Stimulated activated CD4-positive, alpha-beta T cell treated with anti-CD3 and anti-CD28 coated beads, Interleukin-4, amount 100 ng/mL, for 48 hours (primary cell): ENCODE results near the gene HMGB3.
"Not testable (repeated sequence)": the region's sequence is repeated elsewhere in the genome, so short reads cannot be mapped to it uniquely, and the experiment has no call there.

Experiments
- DNase-seq, 2 donors: peaks; one replicate each; pipeline ENCODE4 v3.0.0-alpha.2; 2020; ENCODE audit warnings: low read depth in 2 of 2

Gene HMGB3

DNA sequence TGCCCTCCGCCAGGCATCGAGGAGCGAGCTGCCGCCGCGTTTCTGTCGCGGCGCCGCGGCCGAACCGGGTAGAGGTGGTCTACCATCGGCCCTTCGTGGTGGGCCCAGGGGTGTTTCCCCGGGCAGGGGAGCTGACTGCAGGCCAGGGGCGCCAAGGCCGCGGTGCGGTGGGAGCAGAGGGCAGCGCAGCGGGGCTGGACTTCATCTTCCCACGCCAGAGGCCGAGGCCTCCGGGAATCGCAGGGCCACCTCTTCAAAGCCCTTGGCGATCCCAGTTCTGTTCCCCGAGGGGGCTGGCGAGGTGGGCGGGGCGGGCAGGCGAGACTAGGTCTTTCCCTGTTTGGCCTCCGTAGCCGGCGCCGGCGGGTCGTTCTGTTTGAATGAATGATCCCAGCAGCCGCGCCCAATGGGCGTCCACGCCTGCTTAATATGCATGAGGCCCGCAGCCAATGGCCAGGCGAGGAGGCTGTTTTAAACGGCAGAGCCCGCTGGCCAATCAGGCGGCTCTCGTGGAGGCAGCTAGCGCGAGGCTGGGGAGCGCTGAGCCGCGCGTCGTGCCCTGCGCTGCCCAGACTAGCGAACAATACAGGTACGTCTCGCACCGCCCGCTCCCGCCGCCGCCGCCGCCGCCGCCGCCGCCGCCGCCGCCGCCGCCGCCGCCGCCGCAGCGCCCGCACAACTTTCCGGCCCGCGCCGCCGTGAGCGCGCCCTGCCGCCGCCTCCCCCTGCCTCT is at the start of gene HMGB3:
HMGB3 (plus strand) TSS at position 548 of the 733 bp plus-strand sequence. CDS start 2,265 bp downstream, outside the sequence.
- peak; percentile 64 to 74 for DNase-seq

DNA sequence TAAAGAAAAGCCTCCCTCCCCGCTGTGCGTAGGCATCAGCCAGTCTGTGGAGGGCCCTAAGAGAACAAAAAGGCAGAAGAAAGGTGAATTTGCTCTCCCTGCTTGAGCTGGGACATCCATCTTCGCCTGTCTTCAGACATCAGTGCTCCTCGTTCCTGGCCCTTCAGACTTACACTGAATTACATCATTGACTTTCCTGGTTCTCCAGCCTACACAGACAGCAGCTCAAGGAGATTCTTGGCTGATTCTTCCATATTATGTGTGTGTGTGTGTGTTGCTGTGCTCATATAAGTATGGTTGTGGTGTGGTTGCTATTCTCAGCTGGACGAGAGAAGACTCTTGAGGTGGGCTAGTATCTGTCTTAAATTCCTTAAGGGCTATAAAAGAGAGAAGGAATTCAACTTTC is 49.2 kb upstream of the HMGB3 start:
- no peak for DNase-seq

DNA sequence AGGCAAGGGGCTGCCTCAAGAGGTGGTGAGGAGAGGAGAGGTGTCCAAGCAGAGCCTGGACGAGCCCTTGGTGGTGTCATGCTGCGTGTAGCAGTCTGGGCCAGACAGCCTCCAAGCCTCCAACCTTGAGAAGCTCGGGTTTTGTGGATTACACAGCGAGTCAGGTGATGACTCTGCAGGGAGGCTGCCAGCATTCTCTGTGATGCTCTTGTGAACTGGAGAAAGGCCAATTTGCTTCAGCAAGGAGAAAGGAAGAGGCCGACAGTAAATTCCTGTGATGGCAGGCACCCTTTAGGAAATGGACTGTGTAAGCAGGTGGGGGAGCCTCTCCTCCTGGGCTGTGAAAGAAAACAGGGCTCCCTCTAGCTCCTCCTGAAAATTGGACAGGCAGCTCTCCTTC is 48.7 kb upstream of the HMGB3 start:
- DNase-seq: no peak

DNA sequence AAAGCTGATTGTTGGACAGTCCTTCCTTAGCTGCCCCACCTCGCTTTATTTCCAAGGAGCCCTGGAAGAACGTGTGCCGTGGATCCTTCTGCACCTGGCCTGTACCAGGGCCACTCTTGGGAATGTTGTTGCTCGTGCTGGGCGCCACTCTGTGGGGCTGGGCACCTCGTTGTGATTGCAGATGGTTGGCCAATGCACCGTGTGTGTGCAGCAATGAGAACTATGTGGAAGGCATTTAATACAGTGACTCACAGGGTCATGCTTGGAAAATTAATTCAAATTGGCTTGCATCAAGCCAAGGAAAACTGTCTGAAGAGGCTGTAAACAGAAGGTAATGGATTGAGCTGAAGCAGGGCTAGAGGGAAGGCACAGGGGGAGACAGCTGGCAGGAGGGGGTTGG is 47.7 kb upstream of the HMGB3 start:
- no peak for DNase-seq

DNA sequence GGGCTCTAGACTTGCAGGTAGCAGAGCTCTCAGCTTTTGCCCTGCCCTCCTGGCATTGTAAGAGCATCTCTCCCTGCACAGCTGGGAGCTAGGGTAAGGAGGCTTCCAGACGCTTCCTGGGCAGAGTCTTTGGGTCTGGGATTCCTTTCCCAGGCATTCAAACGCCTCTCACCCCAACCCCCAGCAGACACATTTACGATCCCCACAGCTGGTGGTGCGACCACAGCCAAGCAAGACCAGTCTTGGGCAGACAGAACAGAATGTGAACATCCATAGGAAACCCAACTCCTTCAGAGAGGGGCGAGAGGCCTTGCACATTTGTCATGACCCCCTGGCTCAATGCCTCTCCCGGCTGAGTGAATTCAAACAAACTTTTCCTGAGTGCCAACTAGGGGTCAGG is 46.6 kb upstream of the HMGB3 start:
- no peak for DNase-seq

DNA sequence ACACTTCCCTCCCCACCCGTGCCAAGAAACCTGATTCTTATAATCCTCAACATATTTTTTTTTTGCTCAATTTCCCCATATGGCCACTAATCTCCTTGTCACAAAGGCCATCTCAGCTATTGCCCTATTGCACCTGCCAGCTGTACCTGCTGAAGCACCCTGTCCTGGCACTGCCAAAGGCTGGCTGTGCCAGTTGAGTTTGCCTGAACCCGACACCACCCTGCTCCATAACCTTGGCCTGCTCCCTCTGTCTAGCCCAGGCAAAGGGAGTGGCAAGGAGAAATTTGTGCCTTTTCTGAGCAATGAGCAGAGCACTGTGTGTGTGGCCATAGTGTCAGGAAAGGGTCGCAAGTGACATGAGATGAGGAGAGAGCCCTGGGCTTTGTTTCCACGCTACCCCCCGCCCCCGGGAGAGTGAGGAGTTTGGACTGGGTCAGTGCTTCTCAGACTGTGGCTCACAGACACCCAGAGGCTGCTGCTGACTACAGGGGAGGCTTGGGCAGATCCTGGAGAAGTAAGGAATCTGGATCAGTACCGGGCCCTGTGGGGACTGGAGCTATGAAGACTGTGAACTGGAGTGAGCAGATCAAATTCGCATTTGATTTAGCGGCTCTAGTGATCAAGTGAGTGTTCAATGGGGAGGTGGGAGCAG is 42.2 kb upstream of the HMGB3 start:
- no peak for DNase-seq

DNA sequence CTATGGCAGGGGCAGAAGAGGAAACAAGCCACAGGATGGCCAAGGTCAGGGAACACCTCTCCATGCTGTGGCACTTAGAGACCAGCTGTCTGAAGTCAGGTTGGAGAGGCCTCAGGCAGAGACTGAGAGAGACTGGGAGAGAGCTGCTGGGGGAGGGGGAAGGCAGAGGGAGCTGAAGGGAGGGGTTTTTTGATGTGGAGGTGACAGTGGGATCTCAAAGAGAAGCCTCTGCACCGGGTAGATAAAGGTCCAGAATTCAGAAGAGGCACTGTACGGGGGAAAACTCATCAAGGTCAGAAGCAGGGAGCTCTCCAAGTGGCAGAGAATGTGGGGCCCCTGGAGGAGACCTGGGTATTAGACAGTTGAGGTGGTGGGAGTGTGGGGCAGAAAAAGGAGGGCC is 41.6 kb upstream of the HMGB3 start:
- no peak for DNase-seq

DNA sequence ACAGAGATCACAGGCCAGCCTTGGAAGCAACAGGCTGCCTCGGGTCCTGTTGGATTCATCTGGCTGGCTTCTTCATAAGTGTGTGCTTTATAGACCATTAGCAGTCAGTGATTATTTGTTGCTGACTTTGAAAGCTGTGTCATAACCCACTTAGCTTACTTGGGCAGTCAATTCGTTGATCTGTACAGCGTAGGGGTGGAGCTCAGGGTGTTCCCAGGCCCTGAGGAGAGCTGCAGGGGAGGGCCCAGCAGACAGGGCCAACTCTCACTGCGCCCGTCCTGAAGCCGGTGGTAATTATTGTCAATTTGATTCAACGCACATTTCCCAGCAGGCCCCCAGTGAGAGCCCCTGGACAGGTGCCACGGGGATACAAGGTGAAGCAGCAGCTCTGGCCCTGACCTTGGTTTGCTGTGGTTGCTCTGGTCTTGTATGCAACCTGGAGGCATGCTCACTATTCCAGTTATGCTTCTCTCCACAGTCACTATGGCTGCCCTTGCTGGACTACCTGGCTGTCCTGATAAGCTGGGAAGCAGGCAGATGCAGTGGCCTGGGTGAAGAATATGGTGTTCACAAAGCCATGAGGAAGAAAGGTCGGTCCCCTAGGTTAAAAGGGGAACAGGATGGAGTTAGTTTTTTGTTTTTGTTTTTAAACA is 40.1 kb upstream of the HMGB3 start:
- no peak for DNase-seq

DNA sequence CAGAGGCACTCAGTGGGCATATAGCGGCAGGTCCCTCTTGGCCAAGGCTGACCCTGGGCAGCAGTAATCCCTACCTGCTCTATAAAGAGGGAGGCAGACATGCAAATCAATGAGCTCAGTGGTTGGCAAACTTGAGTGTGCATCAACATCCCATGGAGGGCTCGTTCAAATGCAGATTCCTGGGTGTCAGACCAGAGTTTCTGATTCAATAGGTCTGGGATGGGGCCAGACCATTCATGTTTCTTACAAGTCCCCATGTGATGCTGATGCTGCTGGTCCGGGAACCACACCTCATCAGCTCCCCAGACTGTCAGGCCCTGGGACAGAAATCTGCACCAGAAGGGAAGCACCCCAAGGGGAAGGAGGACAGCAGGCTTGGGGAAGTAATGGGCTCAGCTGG is 38.9 kb upstream of the HMGB3 start:
- DNase-seq: no peak

DNA sequence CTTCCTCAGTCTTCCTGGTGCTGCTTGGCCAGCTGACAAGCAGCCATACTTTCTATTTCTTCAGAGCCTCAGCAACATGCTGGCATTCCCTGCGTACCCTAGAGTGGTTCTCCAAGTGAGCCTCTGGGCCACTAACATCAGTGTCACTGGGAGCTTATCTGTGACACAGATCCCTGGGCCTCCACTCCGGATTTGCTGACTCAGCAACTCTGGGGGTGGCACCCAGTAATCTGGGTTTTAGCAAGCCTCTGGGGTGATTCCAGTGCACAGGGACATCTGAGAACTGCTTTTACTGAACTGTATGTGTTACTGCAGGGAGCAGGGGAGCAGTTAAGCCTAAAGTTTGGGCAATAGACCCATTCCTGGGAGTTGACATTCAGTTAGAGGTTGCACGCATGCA is 28.2 kb upstream of the HMGB3 start:
- DNase-seq: no peak

DNA sequence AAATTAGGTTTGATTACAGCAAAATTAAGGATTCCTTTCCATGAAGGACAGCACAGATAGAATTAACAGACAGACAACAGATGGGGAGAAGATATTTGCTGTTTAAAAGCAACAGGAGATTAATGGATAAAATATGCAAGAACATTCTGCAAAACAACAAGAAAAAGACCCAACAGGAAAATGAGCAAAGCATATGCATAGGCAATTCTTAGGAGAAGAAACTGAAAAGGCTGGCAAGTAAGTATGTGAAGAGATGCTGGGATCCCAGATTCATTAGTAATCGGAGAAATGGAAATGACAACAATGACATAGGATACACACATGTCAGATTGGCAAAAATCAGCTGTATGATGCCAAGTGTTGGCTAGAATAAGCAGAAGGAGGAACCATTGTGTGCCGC is 27.5 kb upstream of the HMGB3 start:
- DNase-seq: no peak

DNA sequence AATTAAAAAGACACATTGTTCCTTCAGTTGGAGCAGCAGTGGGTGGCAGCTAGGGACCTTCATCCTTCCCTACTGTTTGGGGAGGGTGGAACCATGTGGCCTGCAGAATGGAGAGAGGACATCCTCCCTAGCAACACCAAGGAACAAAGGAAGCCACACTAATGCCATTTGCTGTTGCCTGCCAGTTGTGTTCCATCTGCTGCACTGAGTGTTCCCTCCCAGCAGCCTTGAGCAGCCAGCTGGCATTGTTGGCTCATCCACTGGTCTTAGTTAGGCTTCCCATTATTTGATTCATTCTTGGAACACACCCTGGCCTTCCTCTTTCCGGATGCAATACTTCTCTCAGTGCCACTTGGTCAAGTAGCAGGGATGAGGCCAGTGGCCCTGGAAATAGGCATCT is 25.0 kb upstream of the HMGB3 start:
- DNase-seq: no peak

DNA sequence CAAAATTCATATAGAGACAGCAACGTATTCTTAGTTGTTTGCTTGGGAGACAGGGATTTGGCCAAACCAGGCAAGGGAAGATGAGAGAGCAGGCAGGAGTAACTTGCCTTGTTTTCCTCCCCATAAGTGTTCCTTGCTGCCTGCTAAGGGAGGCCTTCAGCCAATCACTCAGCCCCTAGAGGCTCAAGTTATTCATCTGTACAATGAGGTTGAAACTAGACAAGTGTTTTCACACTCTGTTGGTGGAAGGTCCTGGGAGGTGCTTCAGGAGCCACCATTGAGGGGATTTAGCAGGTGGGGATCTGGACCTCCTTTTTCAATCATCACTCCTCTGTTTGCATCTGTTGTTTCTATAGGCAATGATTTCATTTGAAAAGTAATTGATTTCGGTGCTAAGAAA is 23.6 kb upstream of the HMGB3 start:
- DNase-seq: no peak

DNA sequence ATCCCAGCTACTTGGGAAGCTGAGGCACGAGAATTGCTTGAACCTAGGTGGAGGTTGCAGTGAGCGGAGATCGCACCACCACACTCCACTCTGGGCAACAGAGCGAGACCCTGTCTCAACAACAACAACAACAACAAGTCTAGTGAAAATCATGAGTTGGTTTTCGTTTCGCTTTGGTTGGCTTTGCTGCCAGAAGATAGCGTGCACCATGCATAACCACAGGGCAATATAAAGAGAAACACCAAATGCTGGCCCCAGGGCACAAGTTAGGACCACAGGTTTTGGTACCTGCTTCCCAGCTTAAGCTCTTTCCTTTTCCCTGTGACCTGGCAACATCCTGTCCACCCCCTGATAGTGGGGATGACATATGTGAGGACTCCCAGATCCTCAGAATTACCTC is 21.5 kb upstream of the HMGB3 start:
- no peak for DNase-seq

DNA sequence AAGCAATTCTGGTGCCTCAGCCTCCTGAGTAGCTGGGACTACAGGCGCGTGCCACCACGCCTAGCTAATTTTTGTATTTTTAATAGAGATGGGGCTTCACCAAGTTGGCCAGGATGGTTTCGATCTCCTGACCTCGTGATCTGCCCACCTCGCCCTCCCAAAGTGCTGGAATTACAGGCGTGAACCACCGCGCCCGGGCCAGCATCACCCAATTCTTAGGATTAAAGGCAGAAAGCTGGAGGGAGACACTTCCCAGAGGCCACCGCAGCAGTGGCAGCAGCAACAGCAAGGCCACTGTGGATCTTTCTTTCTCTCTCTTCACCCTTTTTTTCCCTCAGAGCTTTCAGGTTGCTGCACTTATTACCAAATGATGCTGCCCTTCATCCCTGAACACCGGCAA is 18.7 kb upstream of the HMGB3 start:
- DNase-seq: not testable (repeated sequence)

DNA sequence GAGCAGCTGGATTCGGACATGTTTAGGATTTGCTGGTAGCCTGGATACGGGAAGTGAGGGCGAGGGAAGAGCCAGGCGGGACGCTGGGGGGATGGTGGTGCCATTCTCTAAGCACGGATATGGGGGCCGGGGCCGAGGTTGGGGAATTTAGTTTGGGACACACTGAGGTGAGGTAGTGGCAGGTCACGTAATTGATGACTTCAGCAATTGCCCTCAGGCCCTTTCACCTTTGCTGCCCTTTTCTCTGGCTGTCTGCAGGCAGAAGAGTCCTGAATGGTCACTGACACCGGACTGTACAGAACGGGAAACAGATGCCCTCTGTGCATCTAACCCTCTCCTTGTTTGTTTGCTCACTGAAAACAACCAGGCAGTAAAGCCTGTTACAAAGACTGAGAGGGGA is 16.9 kb upstream of the HMGB3 start:
- DNase-seq: no peak

DNA sequence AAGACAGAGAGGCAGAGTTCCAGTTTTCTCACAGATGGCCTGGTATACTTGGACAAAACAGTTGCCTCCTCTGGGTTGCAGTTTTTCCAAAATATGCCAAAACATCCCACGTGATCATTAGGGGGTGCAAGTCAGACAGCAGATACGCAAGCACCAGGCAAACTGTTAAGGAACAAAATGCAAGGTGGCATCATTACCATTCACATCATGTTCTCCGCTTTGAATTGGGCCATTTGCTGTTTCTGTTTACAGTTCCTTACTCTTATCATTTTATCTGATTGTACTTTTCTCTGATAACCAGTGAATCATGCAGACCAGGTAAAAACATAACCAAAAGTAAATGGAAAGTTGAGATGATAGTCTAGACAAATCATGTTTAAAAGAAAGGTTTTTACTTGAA is 16.4 kb upstream of the HMGB3 start:
- DNase-seq: no peak

DNA sequence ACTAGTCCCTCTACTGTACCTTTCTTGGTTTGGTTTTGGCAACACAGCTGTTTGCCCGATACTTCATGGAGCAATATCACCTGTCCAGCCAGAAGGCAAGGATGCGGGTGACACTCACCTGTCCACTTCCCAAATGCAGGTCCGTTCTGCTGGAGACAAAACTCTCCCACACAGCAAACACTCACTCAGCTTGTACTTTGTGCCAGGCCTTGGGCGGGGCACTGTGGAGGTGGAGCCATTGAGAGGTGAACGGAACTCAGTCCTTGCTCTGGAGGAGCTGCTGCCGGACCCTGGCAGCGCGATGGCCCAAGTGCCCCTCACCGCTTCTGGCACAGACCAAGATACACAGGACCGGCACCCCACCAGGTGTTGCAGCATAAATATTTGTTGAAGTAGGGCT is 15.3 kb upstream of the HMGB3 start:
- no peak for DNase-seq

DNA sequence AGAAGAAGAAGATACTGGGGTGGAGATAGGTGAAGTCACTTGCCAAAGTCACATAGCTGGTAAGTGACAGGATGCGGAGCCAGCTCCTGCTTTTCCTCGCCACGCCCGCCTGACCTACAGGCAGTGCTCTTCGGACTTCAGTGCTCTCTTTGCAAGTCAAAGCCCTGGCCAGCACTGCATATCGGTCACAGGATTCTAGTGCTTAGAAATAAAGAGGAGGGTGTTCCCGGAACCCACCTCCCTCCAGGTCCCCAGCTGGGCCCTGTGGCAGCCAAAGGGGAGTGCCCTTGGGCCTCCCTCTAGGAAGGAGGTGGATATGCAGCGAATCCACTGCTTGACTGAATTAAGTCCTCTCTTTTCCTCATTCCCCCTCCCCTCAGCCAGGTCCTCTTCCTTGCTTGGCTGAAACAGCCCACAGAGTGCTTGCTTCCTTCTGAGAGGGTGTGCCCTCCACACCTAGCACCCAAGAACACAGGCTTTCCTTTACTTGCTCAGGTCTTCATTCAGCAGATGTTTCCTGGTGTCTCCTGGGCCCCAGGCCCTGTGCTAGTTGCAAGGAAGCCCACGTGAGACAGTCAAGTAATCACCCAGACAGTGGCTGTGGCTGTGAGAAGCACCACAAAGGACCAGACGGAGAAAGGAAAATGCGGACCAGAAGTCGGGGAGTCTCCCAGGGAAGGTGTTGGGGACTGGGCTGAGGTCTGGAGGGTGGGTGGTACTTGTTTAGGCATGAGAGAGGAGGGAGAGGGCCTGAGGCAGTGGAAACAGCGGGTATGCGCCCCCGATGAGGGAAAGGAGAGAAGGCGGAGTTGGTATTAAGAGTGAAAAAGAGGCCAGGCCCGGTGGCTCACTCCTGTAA is 14.0 kb upstream of the HMGB3 start:
- no peak for DNase-seq

DNA sequence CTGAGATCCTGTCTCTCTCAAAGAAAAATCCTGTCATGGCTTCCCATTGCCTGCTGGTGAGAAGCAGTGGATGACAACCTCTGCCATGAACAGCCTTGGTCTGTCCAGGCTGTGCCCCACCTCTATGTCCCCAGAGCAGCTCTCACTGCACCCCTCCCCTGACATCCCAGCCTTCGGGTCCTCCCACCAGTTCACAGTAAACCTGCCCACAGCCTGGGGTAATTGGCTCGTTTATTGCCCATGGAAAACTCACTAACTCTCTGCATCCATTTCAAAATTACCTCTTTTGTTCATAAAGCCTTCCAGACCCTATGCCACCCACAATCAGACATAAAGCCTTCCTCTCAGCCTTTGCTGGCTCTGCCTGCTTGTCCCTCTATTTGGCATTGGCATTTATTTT is 10.7 kb upstream of the HMGB3 start:
- no peak for DNase-seq

DNA sequence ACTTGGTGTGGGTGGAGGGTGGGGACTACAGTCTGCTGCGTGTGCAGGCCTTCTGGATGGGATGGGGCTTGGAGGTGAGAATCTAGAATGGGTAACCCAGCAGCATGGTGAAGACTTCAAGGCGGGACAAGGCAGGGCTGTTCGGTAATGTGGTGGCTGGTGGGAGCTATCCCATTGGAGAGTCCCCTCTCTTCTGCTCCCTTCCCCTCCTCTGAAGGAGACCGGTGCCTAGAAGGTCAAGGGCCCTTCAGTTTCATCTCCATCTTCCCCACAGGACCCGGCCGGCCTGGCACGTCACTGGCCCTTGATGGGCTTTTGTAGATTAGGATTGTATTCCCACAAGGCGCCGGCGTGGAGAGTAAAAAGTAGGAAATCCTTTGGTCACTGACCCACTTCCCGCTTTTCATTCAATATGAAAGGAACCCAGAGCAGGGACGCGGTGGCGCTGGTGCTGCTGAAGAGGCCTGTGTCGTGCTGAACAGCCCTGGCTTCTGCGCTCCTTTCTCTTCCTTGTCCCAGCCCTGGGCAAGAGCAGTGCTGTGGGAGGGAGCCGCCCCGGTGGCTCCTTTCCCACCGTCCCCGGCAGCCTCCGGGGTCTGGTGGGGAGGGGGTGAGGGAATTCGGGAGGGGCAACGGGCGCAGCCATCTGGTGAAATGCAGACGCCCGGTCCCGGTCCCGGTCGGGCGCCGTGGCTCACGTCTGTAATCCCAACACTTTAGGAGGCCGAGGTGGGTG is 7.3 kb upstream of the HMGB3 start:
- no peak for DNase-seq
